HepG2 (cell line): ENCODE results near the gene ACSL1. TPM values are rescaled to one million over a fixed set of nuclear protein-coding genes. Genes with fewer than 3 reads are reported as not detected.

ENCODE experiments used
- ATAC-seq: fragments of 200-7000 bp; cut with Tn5 transposase; 3 replicates; pipeline ENCODE4 v1.9.1; 2020; ENCODE audit warnings: mild to moderate bottlenecking, moderate library complexity
- BruUV-seq: library from RNA; stranded (reverse); fragments of 400-500 nt; replicated peaks from 2 replicates; lab custom pipeline; 2021; lab: Mats Ljungman, UMichigan
- CTCF ChIA-PET: fragments of 300-600 bp; formaldehyde crosslinking; extraction: SDS; loops from one replicate; lab custom pipeline; 2021; ENCODE audit warnings: low total read pairs, inconsistent platforms, low intra/inter-chr PET ratio; lab: Yijun Ruan, JAX
- POLR2A ChIA-PET: fragments of 350-600 bp; sonication (Branson Sonifier 250); formaldehyde crosslinking; loops from one replicate; lab custom pipeline; 2020; ENCODE audit warnings: antibody characterized with exemption, inconsistent platforms; lab: Yijun Ruan, JAX
- DNase-seq: peaks from one replicate; pipeline ENCODE4 v3.0.0-alpha.2; 2015; ENCODE audit warnings: low spot score
- FAIRE-seq: peaks from 3 replicates; lab custom pipeline; 2011; peaks lifted over from hg19 to GRCh38; lab: Jason Lieb, UNC
- H2AFZ ChIP-seq: one replicate; pipeline ENCODE4 v1.6.1; 2011; ENCODE audit warnings: low read length, inconsistent platforms
- H3K27ac ChIP-seq: fragments of 300-600 bp; 3 replicates; pipeline ENCODE4 v1.8.0; 2011; ENCODE audit warnings: mixed run types, mild to moderate bottlenecking, mixed read lengths, low read length, inconsistent platforms; ENCODE audit not compliant: insufficient read depth; ENCODE audit errors: extremely low read length
- H3K27me3 ChIP-seq, 2 experiments: fragments of 200-600 bp in 1 of 2; 2 replicates in 1 of 2; 3 replicates in 1 of 2; pipeline versions ENCODE4 v1.6.0 to v1.8.0; 2011; ENCODE audit warnings: low read length in 2 of 2, mild to moderate bottlenecking in 2 of 2, moderate library complexity in 2 of 2, inconsistent platforms in 1 of 2; ENCODE audit not compliant: insufficient read depth in 2 of 2, control insufficient read depth in 1 of 2
- H3K36me3 ChIP-seq, 2 experiments: fragments of 200-600 bp in 1 of 2; replicated peaks in 1 of 2; 2 replicates in 1 of 2; 3 replicates in 1 of 2; pipeline versions ENCODE4 v1.5.1 to v1.8.0; 2011; ENCODE audit warnings: low read length in 2 of 2, inconsistent platforms in 1 of 2; ENCODE audit not compliant: insufficient read depth in 2 of 2, control insufficient read depth in 1 of 2
- H3K4me1 ChIP-seq: 2 replicates; pipeline ENCODE4 v1.5.1; 2012; ENCODE audit warnings: low read length, inconsistent platforms; ENCODE audit not compliant: insufficient read depth
- H3K4me2 ChIP-seq: 2 replicates; pipeline ENCODE4 v1.6.0; 2011; ENCODE audit warnings: low read depth, low read length, inconsistent platforms
- H3K4me3 ChIP-seq, 3 experiments: fragments of 200-600 bp in 1 of 3; sonication (generic), shearing (Covaris generic) in 1 of 3; replicated peaks in 1 of 3; 2 replicates each; pipeline ENCODE4 v1.5.1; 2011 to 2016; ENCODE audit warnings: low read length in 3 of 3, inconsistent platforms in 2 of 3, low read depth in 2 of 3, mild to moderate bottlenecking in 2 of 3, control low read depth in 1 of 3, mixed read lengths in 1 of 3; ENCODE audit not compliant: insufficient read depth in 1 of 3
- H3K79me2 ChIP-seq: one replicate; pipeline ENCODE4 v1.6.1; 2011; ENCODE audit warnings: low read length, inconsistent platforms; ENCODE audit not compliant: insufficient read depth
- H3K9ac ChIP-seq: 2 replicates; pipeline ENCODE4 v1.6.0; 2011; ENCODE audit warnings: mild to moderate bottlenecking, low read depth, low read length, inconsistent platforms; ENCODE audit not compliant: insufficient read depth
- H3K9me3 ChIP-seq: 2 replicates; pipeline ENCODE4 v1.5.1; 2012; ENCODE audit warnings: mild to moderate bottlenecking, low read length
- H4K20me1 ChIP-seq: 2 replicates; pipeline ENCODE4 v1.6.0; 2011; ENCODE audit warnings: inconsistent platforms, mild to moderate bottlenecking, low read length, moderate library complexity; ENCODE audit not compliant: insufficient read depth
- JDP2 ChIP-seq: sonication (generic); formaldehyde crosslinking; IDR thresholded peaks from 2 replicates; pipeline ENCODE4 v1.8.1; 2022; ENCODE audit warnings: missing genetic modification reagents, borderline replicate concordance
- MAFK ChIP-seq, 2 experiments: IDR thresholded peaks in 1 of 2; conservative IDR thresholded peaks in 1 of 2; 2 replicates each; pipeline ENCODE4 v1.6.1; 2011; ENCODE audit warnings: improper control_type of control experiment in 2 of 2, low read length in 2 of 2
- MZF1 ChIP-seq: sonication (generic); formaldehyde crosslinking; IDR thresholded peaks from 2 replicates; pipeline ENCODE4 v1.8.1; 2023; ENCODE audit warnings: mild to moderate bottlenecking, missing genetic modification reagents, borderline replicate concordance
- RARA ChIP-seq: IDR thresholded peaks from 2 replicates; pipeline ENCODE4 v1.6.1; 2016; ENCODE audit warnings: missing genetic modification reagents, missing compliant biosample characterization
- SOX13 ChIP-seq, 3 experiments: fragments of 450-650 bp in 1 of 3; sonication (generic) in 1 of 3; formaldehyde crosslinking in 1 of 3; IDR thresholded peaks in 2 of 3; conservative IDR thresholded peaks in 1 of 3; 2 replicates each; pipeline versions ENCODE4 v1.5.0 to v1.6.1; 2016 to 2020; ENCODE audit warnings: antibody characterized with exemption in 1 of 3, mild to moderate bottlenecking in 1 of 3, missing compliant biosample characterization in 1 of 3, missing genetic modification reagents in 1 of 3, moderate library complexity in 1 of 3
- ZNF883 ChIP-seq: sonication (generic); formaldehyde crosslinking; IDR thresholded peaks from 2 replicates; pipeline ENCODE4 v1.5.1; 2020; ENCODE audit warnings: mild to moderate bottlenecking, missing genetic modification reagents; ENCODE audit errors: not compliant biosample characterization
- ZSCAN22 ChIP-seq: sonication (generic); formaldehyde crosslinking; IDR thresholded peaks from 2 replicates; pipeline ENCODE4 v1.4.0; 2020; ENCODE audit warnings: mild to moderate bottlenecking, missing genetic modification reagents
- WGBS: methylation state at CpG from one replicate; pipeline ENCODE4 v1.1.6; 2017; ENCODE audit warnings: low lambda C conversion rate; 5-methylcytosine and 5-hydroxymethylcytosine counted together
- in situ Hi-C: cut with HindIII; loops from 2 replicates; pipeline ENCODE4 v1.10.0; 2017; ENCODE audit warnings: low pct_unique_long_range_greater_than_20kb; ENCODE audit not compliant: extremely low pct_ligation_motif_present
- intact Hi-C: fragments of 100-400 bp; cut with micrococcal nuclease; formaldehyde crosslinking; loops from one replicate; pipeline ENCODE4 v1.10.0; 2022; ENCODE audit not compliant: unreplicated experiment
- polyA plus RNA-seq, 8 experiments: library from polyadenylated mRNA; depleted of rRNA in 3 of 8; stranded (reverse) in 7 of 8; unstranded in 1 of 8; fragments of >200 nt; fragmentation: Illumina TruSeq in 4 of 8; extraction: Trizol in 4 of 8; gene quantifications; 2 replicates each; pipeline versions ENCODE4 v1.2.1 to v1.2.3, GENCODE V29; 2011 to 2016; ENCODE audit warnings: low read depth in 4 of 8, missing spikeins in 1 of 8, mixed read lengths in 1 of 8; ENCODE audit not compliant: insufficient read depth in 1 of 8
- total RNA-seq, 5 experiments: library from RNA; depleted of rRNA; stranded (reverse); fragments of >200 nt; fragmentation: Illumina TruSeq; extraction: Trizol; gene quantifications; 2 replicates each; pipeline ENCODE4 v1.2.3, GENCODE V29; 2016; ENCODE audit warnings: low read depth in 1 of 5
- TF ChIP-seq, protein P1 (sequence below): sonication (generic); formaldehyde crosslinking; IDR thresholded peaks from 2 replicates; pipeline ENCODE4 v1.8.0; 2023; ENCODE audit warnings: mild to moderate bottlenecking, missing genetic modification reagents

The ACSL1 gene
- total and polyA plus RNA-seq, 2 of the 13 experiments (the other 11 are each of a cell fraction or from before 2014, with no cell fraction given) = 10.0 to 29.8 TPM

DNA sequence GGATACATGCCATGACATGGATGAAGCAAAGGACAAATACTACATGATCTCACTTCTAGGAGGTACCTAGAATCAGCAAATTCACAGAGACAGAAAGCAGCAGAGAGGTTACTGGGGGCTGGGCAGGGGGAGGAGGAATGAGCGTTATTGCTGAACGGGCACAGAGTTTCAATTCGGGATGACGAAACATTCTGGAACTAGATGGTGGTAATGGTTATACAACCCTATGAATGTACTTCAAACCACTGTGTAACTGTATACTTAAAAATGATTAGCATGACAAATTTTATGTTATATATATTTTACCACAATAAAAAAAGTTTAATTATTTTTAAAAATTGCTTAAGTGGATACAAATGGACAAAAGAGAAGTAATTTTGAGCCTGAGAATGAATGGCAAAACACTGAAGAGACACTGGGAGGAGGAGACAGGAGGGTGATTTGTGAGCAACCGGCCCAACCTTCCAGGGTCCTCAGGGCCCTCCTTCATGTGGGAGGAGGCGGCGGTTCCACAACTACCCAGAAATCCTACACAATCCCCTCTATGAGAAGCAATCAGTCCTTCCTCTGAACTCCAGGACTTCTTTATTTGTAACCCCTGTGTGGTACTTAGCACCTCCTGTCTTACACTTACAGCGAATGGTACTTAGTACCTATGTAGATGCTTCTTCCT lies 14.1 kb downstream of the ACSL1 start:
- WGBS = 97% methylated on average over 8 of the region's 8 CpGs
- no peaks in the 10 kb centered on the region for H4K20me1 ChIP-seq
- CTCF ChIA-PET = no interaction called here
- no peak overlapping the region for H3K4me3 ChIP-seq
- BruUV-seq = no TSS peak
- DNase-seq (no peak), FAIRE-seq (no peak), ATAC-seq (no peak)
- no peak overlapping the region for H2AFZ ChIP-seq
- no peak for TF ChIP-seq ZNF883 (CRISPR knock-in tag)
- TF ChIP-seq MZF1 (CRISPR knock-in tag) = no peak
- peak in 1 of 2 experiments; percentile 37; a peak in 1 of 4 replicates for TF ChIP-seq MAFK (conservative IDR thresholded peaks at IDR 0.05 in 1 of 2, IDR thresholded peaks at IDR 0.05 in 1 of 2; ENCODE audit: low read length in 2 of 2)
- TF ChIP-seq ZSCAN22 (CRISPR knock-in tag) = no peak
- TF ChIP-seq SOX13 (IDR thresholded peaks at IDR 0.05) = no peak
- TF ChIP-seq SOX13 (CRISPR knock-in tag; conservative IDR thresholded peaks at IDR 0.05 in 1 of 2, IDR thresholded peaks at IDR 0.05 in 1 of 2) = no peak
- TF ChIP-seq RARA = no peak
- TF ChIP-seq, protein P1, sequence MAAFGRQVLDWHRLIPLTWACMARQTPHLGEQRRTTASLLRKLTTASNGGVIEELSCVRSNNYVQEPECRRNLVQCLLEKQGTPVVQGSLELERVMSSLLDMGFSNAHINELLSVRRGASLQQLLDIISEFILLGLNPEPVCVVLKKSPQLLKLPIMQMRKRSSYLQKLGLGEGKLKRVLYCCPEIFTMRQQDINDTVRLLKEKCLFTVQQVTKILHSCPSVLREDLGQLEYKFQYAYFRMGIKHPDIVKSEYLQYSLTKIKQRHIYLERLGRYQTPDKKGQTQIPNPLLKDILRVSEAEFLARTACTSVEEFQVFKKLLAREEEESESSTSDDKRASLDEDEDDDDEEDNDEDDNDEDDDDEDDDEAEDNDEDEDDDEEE (CRISPR knock-in tag) = no peak
- no peak for TF ChIP-seq JDP2 (CRISPR knock-in tag)
- H3K9ac ChIP-seq = no peak overlapping the region
- POLR2A ChIA-PET = no interaction called here
- H3K27me3 ChIP-seq = no peaks in the 10 kb centered on the region
- peaks cover 3% of the 10 kb centered on the region for H3K79me2 ChIP-seq
- H3K4me1 ChIP-seq = peaks cover 87% of the 10 kb centered on the region
- no peaks in the 10 kb centered on the region for H3K36me3 ChIP-seq
- no peak overlapping the region for H3K27ac ChIP-seq
- H3K4me2 ChIP-seq = no peak overlapping the region
- intact Hi-C loops (loop anchor here (5.0 kb wide), 1 partner anchor 64 kb away; no protein-coding TSS in a partner anchor), in situ Hi-C loops (no loop called here)
- no peaks in the 10 kb centered on the region for H3K9me3 ChIP-seq
